ENCODE results near the gene IL1RAP.
"Not testable (repeated sequence)": the region's sequence is repeated elsewhere in the genome, so short reads cannot be mapped to it uniquely, and the experiment has no call there.

Gene IL1RAP

GRCh38 chr3:190671658-190672057, 157.8 kb downstream of the IL1RAP start:
- TF ChIP-seq, protein P1, sequence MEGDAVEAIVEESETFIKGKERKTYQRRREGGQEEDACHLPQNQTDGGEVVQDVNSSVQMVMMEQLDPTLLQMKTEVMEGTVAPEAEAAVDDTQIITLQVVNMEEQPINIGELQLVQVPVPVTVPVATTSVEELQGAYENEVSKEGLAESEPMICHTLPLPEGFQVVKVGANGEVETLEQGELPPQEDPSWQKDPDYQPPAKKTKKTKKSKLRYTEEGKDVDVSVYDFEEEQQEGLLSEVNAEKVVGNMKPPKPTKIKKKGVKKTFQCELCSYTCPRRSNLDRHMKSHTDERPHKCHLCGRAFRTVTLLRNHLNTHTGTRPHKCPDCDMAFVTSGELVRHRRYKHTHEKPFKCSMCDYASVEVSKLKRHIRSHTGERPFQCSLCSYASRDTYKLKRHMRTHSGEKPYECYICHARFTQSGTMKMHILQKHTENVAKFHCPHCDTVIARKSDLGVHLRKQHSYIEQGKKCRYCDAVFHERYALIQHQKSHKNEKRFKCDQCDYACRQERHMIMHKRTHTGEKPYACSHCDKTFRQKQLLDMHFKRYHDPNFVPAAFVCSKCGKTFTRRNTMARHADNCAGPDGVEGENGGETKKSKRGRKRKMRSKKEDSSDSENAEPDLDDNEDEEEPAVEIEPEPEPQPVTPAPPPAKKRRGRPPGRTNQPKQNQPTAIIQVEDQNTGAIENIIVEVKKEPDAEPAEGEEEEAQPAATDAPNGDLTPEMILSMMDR (IDR thresholded peaks at IDR 0.05; ENCODE audit: low read depth, low read length, missing control alignments) = no peak
- H3K4me3 ChIP-seq (ENCODE audit: low read depth, low read length) = no peak overlapping the region
- DNase-seq (ENCODE audit: low read depth) = no peak

DNA sequence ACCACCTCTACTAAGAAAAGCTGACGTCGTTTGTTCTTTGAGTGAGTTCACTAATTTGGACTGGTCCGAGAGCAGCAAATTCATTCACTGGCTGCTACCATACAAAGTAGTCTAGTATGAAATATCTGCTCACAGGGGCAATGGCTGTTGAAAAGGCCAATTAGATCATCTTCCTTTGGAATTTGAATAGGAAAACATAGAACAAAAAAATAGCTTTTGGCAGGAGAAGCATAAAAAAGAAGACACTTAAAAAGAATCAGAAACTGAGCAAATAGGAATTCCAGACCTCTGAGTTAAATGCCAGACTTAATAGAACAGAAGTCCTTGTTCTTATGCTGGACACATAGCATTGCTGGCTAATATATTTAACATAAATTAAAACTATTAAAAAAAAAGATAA, 159.3 kb downstream of the IL1RAP start:
- TF ChIP-seq, protein P1 (IDR thresholded peaks at IDR 0.05; ENCODE audit: low read depth, low read length, missing control alignments) = no peak
- no peak overlapping the region for H3K4me3 ChIP-seq (ENCODE audit: low read depth, low read length)
- DNase-seq (ENCODE audit: low read depth) = no peak

DNA sequence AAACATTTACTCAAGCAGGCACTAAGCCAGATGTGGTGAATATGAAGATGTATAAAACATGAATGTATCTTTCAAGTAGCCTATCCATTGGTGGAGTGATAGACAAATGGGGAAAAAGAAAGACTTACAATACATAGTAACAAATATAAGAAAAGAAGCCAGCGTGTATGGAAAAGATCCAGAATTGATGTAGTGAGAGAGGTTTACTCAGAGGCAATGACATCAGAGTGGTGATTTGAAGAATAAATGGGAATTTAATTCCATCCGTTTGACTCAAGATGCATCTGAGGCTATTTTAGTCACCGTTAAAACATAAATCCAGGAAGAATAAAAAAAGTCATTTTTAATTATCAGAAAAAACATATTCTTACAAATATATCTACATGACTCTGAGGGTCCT, 162.6 kb downstream of the IL1RAP start:
- no peak for DNase-seq (ENCODE audit: low read depth)
- TF ChIP-seq, protein P1 (IDR thresholded peaks at IDR 0.05; ENCODE audit: low read depth, low read length, missing control alignments) = no peak
- H3K4me3 ChIP-seq (ENCODE audit: low read depth, low read length) = no peak overlapping the region

DNA sequence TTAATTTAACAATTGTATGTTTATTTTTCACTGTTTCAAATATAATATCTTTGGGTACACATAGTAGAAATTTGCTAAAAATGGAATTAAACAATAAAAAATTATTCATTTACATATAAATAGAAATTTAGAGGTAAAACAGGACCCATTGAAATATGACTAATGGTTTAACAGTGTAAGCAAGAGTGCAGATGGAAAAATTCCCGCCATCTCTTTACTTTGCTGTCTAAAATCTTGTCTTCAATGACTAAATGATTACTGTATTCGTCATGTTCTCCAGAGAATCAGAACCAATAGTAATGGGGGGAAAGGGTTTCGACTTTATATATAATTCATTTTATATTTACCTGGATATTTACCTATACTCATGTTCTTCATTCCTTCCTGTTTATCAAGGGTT, 163.1 kb downstream of the IL1RAP start:
- DNase-seq (ENCODE audit: low read depth) = no peak
- H3K4me3 ChIP-seq (ENCODE audit: low read depth, low read length) = no peak overlapping the region
- TF ChIP-seq, protein P1 (IDR thresholded peaks at IDR 0.05; ENCODE audit: low read depth, low read length, missing control alignments) = no peak

- not testable (repeated sequence) for H3K4me3 ChIP-seq (ENCODE audit: low read depth, low read length); DNase-seq (ENCODE audit: low read depth)
These were observed 164.0 kb downstream of the IL1RAP start for GRCh38 chr3:190677868-190678267.

- TF ChIP-seq, protein P1 (IDR thresholded peaks at IDR 0.05; ENCODE audit: low read depth, low read length, missing control alignments) = no peak
- no peak for DNase-seq (ENCODE audit: low read depth)
- no peak overlapping the region for H3K4me3 ChIP-seq (ENCODE audit: low read depth, low read length)
These were observed 166.8 kb downstream of the IL1RAP start for GRCh38 chr3:190680691-190681090.

DNA sequence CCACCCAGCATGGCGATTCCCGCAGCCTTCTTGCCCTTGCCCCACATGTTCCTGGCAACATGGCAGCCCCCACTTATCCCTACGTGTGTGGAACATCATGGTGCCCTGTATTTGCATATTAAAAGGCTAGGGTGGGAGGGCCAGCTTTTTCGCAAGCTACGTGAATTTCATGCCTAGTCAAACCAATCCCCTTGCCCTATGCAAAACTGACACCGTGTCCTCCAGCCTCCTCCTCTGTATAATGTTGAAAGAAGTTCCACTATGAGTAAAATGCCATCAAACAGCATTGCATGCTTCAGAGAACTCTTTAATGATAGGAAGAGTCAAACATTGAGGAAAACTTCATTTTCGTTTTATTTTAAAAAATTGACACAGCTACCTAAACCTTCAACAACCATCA, 170.9 kb downstream of the IL1RAP start:
- DNase-seq (ENCODE audit: low read depth) = no peak
- H3K4me3 ChIP-seq (ENCODE audit: low read depth, low read length) = no peak overlapping the region
- TF ChIP-seq, protein P1 (IDR thresholded peaks at IDR 0.05; ENCODE audit: low read depth, low read length, missing control alignments) = no peak

- no peak overlapping the region for H3K4me3 ChIP-seq (ENCODE audit: low read depth, low read length)
- no peak for DNase-seq (ENCODE audit: low read depth)
- TF ChIP-seq, protein P1 (IDR thresholded peaks at IDR 0.05; ENCODE audit: low read depth, low read length, missing control alignments) = no peak
These were observed 172.1 kb downstream of the IL1RAP start for GRCh38 chr3:190686011-190686410.

All from GM12864 (cell line).